Measurements from ENCODE around the gene SUGCT. TPM values are rescaled to one million over a fixed set of nuclear protein-coding genes. Genes with fewer than 3 reads are reported as not detected.

Gene SUGCT
- total RNA-seq, 1 donor from 2014 or later: 7.1 TPM

DNA sequence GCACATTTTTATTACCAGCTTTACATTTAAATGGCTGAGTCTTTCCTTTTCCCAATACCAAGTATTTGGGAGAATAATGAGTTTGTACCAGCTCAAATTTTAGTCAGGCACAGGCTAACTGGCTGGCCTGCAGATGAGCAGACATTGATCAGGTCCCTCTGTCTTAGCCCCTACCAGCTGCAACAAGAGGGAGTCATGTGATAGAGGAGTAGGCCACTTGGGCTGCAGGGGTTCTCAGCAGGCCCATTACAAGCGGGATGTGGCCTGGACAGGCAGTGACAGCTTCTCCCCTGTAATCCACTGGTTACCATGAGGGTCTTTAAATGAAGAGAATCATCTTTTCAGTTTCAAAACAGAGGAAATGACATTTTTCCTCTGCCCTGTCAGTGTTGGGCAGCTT, 283.6 kb downstream of the SUGCT start:
- no peaks in the 10 kb centered on the region for H3K36me3 Mint-ChIP-seq
- no peak overlapping the region for H3K27ac Mint-ChIP-seq

DNA sequence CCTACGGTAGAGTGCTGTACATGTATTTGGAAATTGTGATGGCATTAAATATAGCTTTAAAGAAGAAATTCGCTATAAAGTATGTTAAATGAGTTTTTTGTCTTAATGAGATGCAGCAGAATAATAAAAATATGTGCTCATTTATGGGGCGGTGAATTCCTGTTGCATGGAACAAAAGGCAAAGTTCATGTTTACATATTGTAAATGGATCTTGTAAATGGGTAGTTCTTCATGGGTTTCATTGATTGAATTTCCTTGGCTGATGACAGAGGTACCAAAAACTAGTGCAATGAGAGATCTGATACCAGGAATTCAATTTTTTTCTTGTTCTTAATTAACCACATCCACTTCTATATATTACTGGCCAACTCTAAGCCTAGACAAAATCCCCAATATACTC, 284.2 kb downstream of the SUGCT start:
- H3K4me3 Mint-ChIP-seq: no peak overlapping the region
- no peaks in the 10 kb centered on the region for H3K9me3 Mint-ChIP-seq
- H3K4me1 Mint-ChIP-seq (ENCODE audit: unreplicated experiment): no peaks in the 10 kb centered on the region
- no peaks in the 10 kb centered on the region for H3K27me3 Mint-ChIP-seq
- no peaks in the 10 kb centered on the region for H3K36me3 Mint-ChIP-seq
- TF ChIP-seq, protein P1, sequence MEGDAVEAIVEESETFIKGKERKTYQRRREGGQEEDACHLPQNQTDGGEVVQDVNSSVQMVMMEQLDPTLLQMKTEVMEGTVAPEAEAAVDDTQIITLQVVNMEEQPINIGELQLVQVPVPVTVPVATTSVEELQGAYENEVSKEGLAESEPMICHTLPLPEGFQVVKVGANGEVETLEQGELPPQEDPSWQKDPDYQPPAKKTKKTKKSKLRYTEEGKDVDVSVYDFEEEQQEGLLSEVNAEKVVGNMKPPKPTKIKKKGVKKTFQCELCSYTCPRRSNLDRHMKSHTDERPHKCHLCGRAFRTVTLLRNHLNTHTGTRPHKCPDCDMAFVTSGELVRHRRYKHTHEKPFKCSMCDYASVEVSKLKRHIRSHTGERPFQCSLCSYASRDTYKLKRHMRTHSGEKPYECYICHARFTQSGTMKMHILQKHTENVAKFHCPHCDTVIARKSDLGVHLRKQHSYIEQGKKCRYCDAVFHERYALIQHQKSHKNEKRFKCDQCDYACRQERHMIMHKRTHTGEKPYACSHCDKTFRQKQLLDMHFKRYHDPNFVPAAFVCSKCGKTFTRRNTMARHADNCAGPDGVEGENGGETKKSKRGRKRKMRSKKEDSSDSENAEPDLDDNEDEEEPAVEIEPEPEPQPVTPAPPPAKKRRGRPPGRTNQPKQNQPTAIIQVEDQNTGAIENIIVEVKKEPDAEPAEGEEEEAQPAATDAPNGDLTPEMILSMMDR (conservative IDR thresholded peaks at IDR 0.05): no peak
- no peak for DNase-seq (ENCODE audit: extremely low spot score, unreplicated experiment)
- H3K27ac Mint-ChIP-seq: no peak overlapping the region

More for the DNA sequence above, 283.6 kb downstream of the SUGCT start:
- Mint-ChIP-seq H3K9me3 (no peaks in the 10 kb centered on the region), H3K27me3 (no peaks in the 10 kb centered on the region), H3K4me1 (ENCODE audit: unreplicated experiment) (no peaks in the 10 kb centered on the region), H3K4me3 (no peak overlapping the region)
- TF ChIP-seq, protein P1 (conservative IDR thresholded peaks at IDR 0.05): no peak
- DNase-seq (ENCODE audit: extremely low spot score, unreplicated experiment): no peak

DNA sequence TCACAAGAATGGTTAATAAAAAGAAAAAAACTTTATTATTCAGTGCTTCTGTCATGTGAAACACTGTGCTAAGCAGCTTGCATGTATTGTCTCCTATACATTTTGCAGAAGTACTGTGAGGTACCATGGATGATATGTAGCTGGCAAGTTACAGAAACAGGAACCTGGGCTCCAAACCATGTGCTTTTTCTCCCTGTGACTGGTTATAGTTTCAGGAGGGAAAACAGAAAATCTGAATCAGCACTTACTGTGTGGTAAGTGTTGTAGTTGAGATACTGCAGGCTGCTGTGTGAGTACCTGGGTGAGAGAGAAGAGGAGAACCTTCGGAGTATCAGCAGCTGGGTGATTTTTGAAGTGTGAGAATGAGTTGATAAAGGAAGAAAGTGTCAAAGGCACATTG, 285.0 kb downstream of the SUGCT start:
- TF ChIP-seq, protein P1 (conservative IDR thresholded peaks at IDR 0.05): no peak
- no peaks in the 10 kb centered on the region for H3K4me1 Mint-ChIP-seq (ENCODE audit: unreplicated experiment)
- no peak overlapping the region for H3K4me3 Mint-ChIP-seq
- H3K27me3 Mint-ChIP-seq: no peaks in the 10 kb centered on the region
- no peak overlapping the region for H3K27ac Mint-ChIP-seq
- no peak for DNase-seq (ENCODE audit: extremely low spot score, unreplicated experiment)
- no peaks in the 10 kb centered on the region for H3K36me3 Mint-ChIP-seq
- no peaks in the 10 kb centered on the region for H3K9me3 Mint-ChIP-seq

DNA sequence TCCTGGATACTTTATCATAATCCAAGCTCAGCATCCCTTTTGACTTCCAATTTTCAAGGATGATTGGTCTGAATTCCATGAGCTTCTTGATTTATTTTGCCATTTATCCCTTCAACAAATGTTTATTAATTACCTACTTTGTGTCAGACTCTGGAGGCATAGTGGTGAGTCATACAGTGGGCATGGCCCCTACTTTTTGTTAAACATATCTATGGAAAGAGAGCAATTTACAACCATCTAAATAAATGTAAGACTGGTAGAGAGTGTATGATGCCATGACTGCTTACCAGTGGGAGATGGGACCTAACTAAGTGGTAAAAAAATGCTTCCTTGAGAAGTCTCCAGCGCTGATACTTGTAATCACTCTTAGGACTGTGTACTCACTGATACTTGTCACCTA, 286.6 kb downstream of the SUGCT start:
- Mint-ChIP-seq H3K36me3 (no peaks in the 10 kb centered on the region), H3K27ac (no peak overlapping the region), H3K9me3 (no peaks in the 10 kb centered on the region), H3K27me3 (no peaks in the 10 kb centered on the region), H3K4me3 (no peak overlapping the region), H3K4me1 (ENCODE audit: unreplicated experiment) (no peaks in the 10 kb centered on the region)
- DNase-seq (ENCODE audit: extremely low spot score, unreplicated experiment): no peak
- TF ChIP-seq, protein P1 (conservative IDR thresholded peaks at IDR 0.05): no peak

DNA sequence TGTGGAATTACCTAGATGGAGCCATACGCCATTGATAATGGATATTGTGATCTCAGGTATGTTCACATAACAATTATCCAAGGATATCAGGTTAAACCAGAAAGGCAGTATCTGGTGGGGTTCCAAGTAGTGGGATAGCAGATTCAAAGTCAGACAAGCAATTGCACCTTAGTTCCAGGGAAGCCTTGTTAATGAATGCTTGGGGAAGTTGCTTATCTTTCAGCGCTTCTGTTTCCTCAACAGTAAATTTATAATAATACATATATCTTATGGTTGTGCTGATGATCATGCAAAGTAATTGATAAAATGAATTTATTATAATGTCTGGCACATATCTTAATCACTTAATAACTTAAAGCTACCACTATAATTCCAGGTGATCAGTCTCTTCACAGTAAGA, 290.9 kb downstream of the SUGCT start:
- Mint-ChIP-seq H3K9me3 (no peaks in the 10 kb centered on the region), H3K4me1 (ENCODE audit: unreplicated experiment) (no peaks in the 10 kb centered on the region), H3K27ac (no peak overlapping the region), H3K36me3 (no peaks in the 10 kb centered on the region), H3K4me3 (no peak overlapping the region), H3K27me3 (no peaks in the 10 kb centered on the region)
- DNase-seq (ENCODE audit: extremely low spot score, unreplicated experiment): no peak
- TF ChIP-seq, protein P1 (conservative IDR thresholded peaks at IDR 0.05): no peak

DNA sequence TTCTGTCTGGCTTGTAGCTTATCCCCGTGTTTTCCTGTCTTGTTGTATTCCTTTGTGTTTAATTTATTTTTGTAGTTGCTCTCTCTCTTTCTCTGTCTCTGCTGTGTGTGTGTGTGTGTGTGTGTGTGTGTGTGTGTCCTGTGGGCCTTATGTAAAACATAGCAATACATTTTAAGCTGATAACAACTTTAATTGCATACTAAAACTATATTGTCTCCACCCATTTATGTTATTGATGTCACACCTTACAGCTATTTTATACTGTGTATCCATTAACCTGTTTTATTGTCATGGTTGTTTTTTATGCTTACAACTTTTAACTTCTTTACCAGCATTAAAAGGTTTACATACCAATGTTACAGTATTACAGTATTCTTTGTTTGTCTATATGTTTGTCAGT, 293.6 kb downstream of the SUGCT start:
- H3K36me3 Mint-ChIP-seq: no peaks in the 10 kb centered on the region
- no peak overlapping the region for H3K4me3 Mint-ChIP-seq
- no peak for DNase-seq (ENCODE audit: extremely low spot score, unreplicated experiment)
- no peak overlapping the region for H3K27ac Mint-ChIP-seq
- peaks cover 5% of the 10 kb centered on the region for H3K9me3 Mint-ChIP-seq
- TF ChIP-seq, protein P1 (conservative IDR thresholded peaks at IDR 0.05): no peak
- H3K4me1 Mint-ChIP-seq (ENCODE audit: unreplicated experiment): no peaks in the 10 kb centered on the region
- no peaks in the 10 kb centered on the region for H3K27me3 Mint-ChIP-seq

All from type B pancreatic cell (in vitro differentiated cells).